Mammary epithelial cell (primary cell): Measurements from ENCODE around the gene ROCK1.

ENCODE experiments used
- CTCF ChIP-seq, 2 donors: IDR thresholded peaks in 1 of 2; conservative IDR thresholded peaks in 1 of 2; 2 replicates each; pipeline ENCODE4 v1.5.1; 2011 to 2012; ENCODE audit warnings: inconsistent platforms in 2 of 2, low read length in 2 of 2, mild to moderate bottlenecking in 2 of 2, control low read depth in 1 of 2, low read depth in 1 of 2; ENCODE audit not compliant: insufficient read depth in 1 of 2; ENCODE audit errors: extremely low read depth in 1 of 2
- EZH2 ChIP-seq: IDR thresholded peaks from 2 replicates; pipeline ENCODE4 v1.6.1; 2012; ENCODE audit warnings: low read length, inconsistent platforms, borderline replicate concordance

GRCh38 chr18:21053127-21053526 lies 58.5 kb downstream of the ROCK1 start:
- TF ChIP-seq CTCF (conservative IDR thresholded peaks at IDR 0.05 in 1 of 2, IDR thresholded peaks at IDR 0.05 in 1 of 2; ENCODE audit: extremely low read depth in 1 of 2, insufficient read depth in 1 of 2, low read depth in 1 of 2, low read length in 2 of 2), result no peak
- TF ChIP-seq EZH2, result no peak
